Mesothelial cell of epicardium (in vitro differentiated cells): ENCODE data around the gene POU4F1. TPM values are rescaled to one million over a fixed set of nuclear protein-coding genes. Genes with fewer than 3 reads are reported as not detected.
A peak's percentile ranks its signal among the peaks of the same experiment; 100 is the strongest.

ENCODE experiments used
- DNase-seq, 2 experiments: peaks; one replicate each; pipeline ENCODE4 v3.0.0; 2021; ENCODE audit warnings: low spot score in 2 of 2; ENCODE audit not compliant: unreplicated experiment in 2 of 2
- H3K27ac Mint-ChIP-seq: 2 replicates; pipeline ENCODE4 v1.8.0; 2021; ENCODE audit warnings: mixed read lengths
- H3K27me3 Mint-ChIP-seq: 2 replicates; pipeline ENCODE4 v1.8.0; 2021; ENCODE audit warnings: low read depth, mixed read lengths
- H3K36me3 Mint-ChIP-seq: 2 replicates; pipeline ENCODE4 v1.8.0; 2021; ENCODE audit warnings: mixed read lengths
- H3K4me1 Mint-ChIP-seq: 2 replicates; pipeline ENCODE4 v1.8.0; 2021; ENCODE audit warnings: mixed read lengths
- H3K4me3 Mint-ChIP-seq: 2 replicates; pipeline ENCODE4 v1.8.0; 2021; ENCODE audit warnings: mild to moderate bottlenecking, moderate library complexity, mixed read lengths
- H3K9me3 Mint-ChIP-seq: 2 replicates; pipeline ENCODE4 v1.8.0; 2021; ENCODE audit warnings: mixed read lengths
- total RNA-seq: library from RNA; stranded (reverse); gene quantifications from 3 replicates; pipeline ENCODE4 v1.2.1, GENCODE V29; 2021
- TF ChIP-seq, protein P1 (sequence below): fragments of 200-600 bp; sonication (generic); IDR thresholded peaks from one replicate; pipeline ENCODE4 v1.5.0; 2021; ENCODE audit warnings: antibody characterized with exemption; ENCODE audit not compliant: unreplicated experiment

POU4F1 gene
- total RNA-seq, 1 donor from 2014 or later = not detected

DNA sequence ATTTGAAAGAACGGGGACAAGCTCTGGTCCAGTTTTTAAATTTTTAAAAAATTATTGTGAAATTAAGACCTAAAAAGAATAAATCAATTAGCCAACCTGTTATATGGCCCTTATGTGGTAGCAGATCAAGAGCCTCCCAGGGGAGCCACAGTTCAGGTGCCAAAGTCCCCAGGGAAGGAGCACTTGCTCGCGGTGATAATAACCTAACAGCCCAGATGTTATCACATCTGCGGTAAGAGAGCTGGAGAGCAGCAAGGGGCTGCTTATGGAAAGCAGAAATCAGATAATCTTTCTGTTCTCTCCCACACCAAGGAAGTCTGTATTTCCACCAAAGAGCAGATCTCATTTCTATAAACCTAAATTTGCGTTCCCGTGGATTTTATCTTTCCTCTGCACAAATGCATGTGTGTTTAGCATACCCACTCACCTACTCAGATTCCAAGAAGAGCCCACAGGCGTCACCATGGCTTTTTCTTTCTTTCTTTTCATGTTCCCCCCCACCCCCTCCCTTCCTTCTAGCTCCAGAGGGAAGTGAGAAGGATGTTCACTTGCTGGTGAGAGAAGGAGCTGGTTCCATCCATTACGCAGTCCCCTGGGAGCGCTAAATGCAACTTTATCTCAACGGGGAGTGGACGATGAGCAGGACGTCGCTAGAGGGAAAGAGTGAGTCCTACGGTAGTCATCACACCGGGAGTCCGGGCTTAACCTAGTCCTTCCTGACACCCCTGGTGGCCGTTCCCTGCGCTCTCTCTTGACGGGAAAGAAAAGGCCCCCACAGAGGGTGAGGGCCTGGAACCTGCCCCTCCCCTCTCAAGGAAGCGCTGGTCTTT lies 1.6 kb upstream of the POU4F1 start:
- Mint-ChIP-seq H3K4me1 (peaks cover 29% of the 10 kb centered on the region), H3K9me3 (no peaks in the 10 kb centered on the region), H3K27me3 (peaks cover 95% of the 10 kb centered on the region), H3K27ac (no peak overlapping the region), H3K36me3 (no peaks in the 10 kb centered on the region), H3K4me3 (no peak overlapping the region)
- TF ChIP-seq, protein P1, sequence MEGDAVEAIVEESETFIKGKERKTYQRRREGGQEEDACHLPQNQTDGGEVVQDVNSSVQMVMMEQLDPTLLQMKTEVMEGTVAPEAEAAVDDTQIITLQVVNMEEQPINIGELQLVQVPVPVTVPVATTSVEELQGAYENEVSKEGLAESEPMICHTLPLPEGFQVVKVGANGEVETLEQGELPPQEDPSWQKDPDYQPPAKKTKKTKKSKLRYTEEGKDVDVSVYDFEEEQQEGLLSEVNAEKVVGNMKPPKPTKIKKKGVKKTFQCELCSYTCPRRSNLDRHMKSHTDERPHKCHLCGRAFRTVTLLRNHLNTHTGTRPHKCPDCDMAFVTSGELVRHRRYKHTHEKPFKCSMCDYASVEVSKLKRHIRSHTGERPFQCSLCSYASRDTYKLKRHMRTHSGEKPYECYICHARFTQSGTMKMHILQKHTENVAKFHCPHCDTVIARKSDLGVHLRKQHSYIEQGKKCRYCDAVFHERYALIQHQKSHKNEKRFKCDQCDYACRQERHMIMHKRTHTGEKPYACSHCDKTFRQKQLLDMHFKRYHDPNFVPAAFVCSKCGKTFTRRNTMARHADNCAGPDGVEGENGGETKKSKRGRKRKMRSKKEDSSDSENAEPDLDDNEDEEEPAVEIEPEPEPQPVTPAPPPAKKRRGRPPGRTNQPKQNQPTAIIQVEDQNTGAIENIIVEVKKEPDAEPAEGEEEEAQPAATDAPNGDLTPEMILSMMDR = no peak
- no peak for DNase-seq

DNA sequence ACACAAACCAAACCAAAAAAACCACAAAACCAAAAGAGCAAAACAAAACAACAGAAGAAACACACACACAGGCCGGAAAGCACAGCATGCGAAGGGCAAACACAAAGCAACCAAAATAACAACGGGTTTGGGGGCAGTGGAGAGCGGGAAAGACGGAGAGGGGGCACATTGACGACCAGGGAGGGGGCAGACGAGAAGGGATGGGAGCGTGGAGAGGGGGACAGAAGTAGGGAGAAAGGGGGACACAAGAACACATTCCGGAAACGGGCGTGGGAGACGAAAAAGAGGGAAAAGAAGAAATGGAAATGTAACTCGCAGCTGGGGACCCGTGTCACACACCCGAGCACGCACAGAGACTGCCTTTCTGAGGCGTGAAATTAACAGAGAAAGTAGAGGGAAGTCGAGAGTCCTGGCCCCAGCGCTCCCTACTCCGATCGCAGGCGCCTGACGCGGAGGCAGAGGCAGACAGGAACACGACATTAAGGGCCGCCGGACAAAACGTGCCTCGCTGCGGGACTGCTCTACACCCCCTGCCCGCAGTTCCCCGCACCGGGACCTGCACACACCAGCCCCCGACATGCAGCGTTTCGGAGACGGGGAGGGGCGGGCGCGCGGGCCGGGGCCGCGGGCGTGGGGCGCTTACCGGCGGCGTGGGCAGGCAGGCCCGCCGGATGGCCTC lies 652 bp downstream of the POU4F1 start:
- Mint-ChIP-seq H3K36me3 (no peaks in the 10 kb centered on the region), H3K4me1 (peaks cover 12% of the 10 kb centered on the region), H3K4me3 (peak overlapping the region; percentile 58), H3K27ac (peak overlapping the region; percentile 14), H3K9me3 (no peaks in the 10 kb centered on the region), H3K27me3 (peaks cover 94% of the 10 kb centered on the region)
- DNase-seq = no peak
- TF ChIP-seq, protein P1 = no peak

DNA sequence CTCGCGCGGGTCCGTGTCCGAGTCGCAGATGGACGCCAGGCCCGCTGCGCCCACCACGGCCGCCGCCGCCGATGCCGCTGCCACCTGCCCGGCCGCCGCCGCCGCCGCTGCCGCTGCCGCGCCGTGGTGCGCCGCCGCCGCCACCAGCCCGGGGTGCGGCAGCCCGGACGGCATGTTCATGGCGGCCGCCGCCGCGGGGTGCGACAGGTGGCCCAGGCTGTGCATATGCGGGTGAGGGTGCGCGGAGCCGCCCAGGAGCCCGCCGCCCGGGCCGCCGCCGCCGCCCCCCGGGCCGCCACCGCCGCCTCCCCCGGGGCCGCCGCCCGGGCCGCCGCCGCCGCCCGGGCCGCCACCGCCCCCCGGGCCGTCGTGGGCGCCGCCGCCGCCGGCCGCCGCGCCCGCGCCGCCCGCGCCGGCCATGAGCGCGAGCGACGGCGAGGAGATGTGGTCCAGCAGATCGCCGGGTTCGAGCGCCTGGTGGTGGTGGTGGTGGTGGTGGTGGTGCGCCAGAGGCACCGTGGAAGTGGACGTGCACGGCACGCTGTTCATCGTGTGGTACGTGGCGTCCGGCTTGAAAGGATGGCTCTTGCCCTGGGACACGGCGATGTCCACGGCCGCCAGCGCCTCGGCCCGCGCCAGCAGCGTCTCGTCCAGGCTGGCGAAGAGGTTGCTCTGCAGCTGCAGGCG lies 1.3 kb downstream of the POU4F1 start:
- Mint-ChIP-seq H3K4me3 (peak overlapping the region; percentile 58), H3K36me3 (no peaks in the 10 kb centered on the region), H3K27ac (no peak overlapping the region), H3K4me1 (peaks cover 12% of the 10 kb centered on the region), H3K9me3 (no peaks in the 10 kb centered on the region), H3K27me3 (peaks cover 94% of the 10 kb centered on the region)
- no peak for DNase-seq
- TF ChIP-seq, protein P1 = no peak

DNA sequence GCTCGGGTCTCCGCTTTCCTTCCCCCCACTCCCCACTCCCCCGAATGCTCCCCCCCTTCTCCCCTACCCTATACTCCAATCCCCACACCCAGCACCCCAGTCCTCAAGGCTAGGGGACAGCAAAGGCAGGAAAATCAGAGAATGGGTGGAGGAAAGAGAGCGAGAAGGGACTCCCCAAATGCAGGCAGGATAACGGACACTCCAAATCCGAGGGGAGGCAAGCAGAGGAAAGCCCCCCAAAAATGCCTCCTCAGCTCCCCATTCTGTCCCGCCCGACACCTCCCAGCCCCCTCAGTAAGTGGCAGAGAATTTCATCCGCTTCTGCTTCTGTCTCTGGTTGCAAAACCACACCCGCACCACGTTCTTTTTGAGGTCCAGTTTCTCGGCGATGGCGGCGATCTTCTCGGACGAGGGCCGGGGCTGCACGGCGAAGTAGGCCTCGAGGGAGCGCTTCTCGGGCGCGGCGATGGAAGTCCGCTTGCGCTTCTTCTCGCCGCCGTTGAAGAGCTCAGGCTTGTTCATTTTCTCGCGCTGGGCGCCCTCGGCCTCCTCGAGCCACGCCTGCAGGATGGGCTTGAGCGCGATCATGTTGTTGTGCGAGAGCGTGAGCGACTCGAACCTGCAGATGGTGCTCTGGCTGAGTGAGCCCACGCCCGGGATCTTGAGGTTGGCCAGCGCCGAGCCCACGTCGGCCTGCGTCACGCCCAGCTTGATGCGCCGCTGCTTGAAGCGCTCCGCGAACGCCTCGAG lies 2.1 kb downstream of the POU4F1 start:
- Mint-ChIP-seq H3K36me3 (no peaks in the 10 kb centered on the region), H3K27me3 (peaks cover 94% of the 10 kb centered on the region), H3K4me1 (peaks cover 12% of the 10 kb centered on the region), H3K27ac (no peak overlapping the region), H3K4me3 (peak overlapping the region; percentile 30), H3K9me3 (no peaks in the 10 kb centered on the region)
- TF ChIP-seq, protein P1 = no peak
- DNase-seq = no peak

DNA sequence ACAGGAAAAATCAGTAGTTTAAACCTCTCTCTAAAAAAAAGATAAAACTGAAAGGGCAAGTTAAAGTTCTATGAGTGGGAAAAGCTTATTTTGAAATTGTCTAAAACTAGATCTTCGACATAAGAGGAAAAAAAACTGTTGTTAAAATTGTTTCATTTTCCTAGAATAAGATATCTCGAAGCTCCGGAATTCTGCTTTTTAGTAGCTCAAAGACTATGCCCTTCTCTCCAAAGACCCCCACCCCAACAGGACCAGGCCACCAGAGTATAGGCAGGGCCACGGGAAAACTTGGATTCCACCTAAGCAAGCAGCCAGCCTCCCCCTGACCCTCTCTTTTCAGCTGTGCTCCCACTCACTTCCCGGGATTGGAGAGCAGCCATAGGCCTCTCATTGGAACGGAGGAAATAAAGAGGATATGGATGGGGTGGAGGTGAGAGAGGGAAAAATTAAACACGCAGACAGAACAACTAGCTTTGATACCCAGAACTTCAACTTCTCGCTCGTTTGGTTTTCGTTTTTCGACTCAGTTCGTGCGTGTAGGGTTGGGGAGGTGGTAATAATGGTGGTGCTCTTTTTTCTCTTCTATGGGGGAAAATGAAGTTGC lies 3.0 kb downstream of the POU4F1 start:
- no peak overlapping the region for H3K4me3 Mint-ChIP-seq

More for the DNA sequence above, 3.0 kb downstream of the POU4F1 start:
- Mint-ChIP-seq H3K4me1 (peaks cover 12% of the 10 kb centered on the region), H3K27me3 (peaks cover 94% of the 10 kb centered on the region), H3K27ac (no peak overlapping the region), H3K36me3 (no peaks in the 10 kb centered on the region), H3K9me3 (no peaks in the 10 kb centered on the region)
- DNase-seq = no peak
- TF ChIP-seq, protein P1 = no peak
